BLaER1 treated with 17β-estradiol and CSF1 and Interleukin-3, amounts not matched to agents 10 nM and 100 nM (cell line): Measurements from ENCODE around the gene WFIKKN2.
A peak's percentile ranks its signal among the peaks of the same experiment; 100 is the strongest.

Experiments used
- H3K27ac ChIP-seq, 11 experiments: shearing (Covaris generic); formaldehyde crosslinking; 2 replicates each; pipeline ENCODE4 v1.8.1; 2022
- H3K27me3 ChIP-seq, 11 experiments: shearing (Covaris generic); formaldehyde crosslinking; 2 replicates each; pipeline ENCODE4 v1.8.1; 2022
- H3K36me3 ChIP-seq, 11 experiments: shearing (Covaris generic); formaldehyde crosslinking; 2 replicates each; pipeline ENCODE4 v1.8.1; 2022
- H3K4me1 ChIP-seq, 10 experiments: shearing (Covaris generic); formaldehyde crosslinking; 2 replicates each; pipeline ENCODE4 v1.8.1; 2022
- H3K4me2 ChIP-seq, 11 experiments: shearing (Covaris generic); formaldehyde crosslinking; 2 replicates each; pipeline ENCODE4 v1.8.1; 2022
- H3K4me3 ChIP-seq, 10 experiments: shearing (Covaris generic); formaldehyde crosslinking; 2 replicates each; pipeline ENCODE4 v1.8.1; 2022
- H3K9ac ChIP-seq, 11 experiments: shearing (Covaris generic); formaldehyde crosslinking; 2 replicates each; pipeline ENCODE4 v1.8.1; 2022
- H3K9me3 ChIP-seq, 11 experiments: shearing (Covaris generic); formaldehyde crosslinking; replicated peaks in 1 of 11; 2 replicates each; pipeline ENCODE4 v1.8.1; 2022
- H4K20me1 ChIP-seq, 11 experiments: shearing (Covaris generic); formaldehyde crosslinking; 2 replicates each; pipeline ENCODE4 v1.8.1; 2022
- Cebpa-rat ChIP-seq, 11 experiments: shearing (Covaris generic); IDR thresholded peaks; 2 replicates each; pipeline ENCODE4 v1.8.1; 2022

Gene WFIKKN2

DNA sequence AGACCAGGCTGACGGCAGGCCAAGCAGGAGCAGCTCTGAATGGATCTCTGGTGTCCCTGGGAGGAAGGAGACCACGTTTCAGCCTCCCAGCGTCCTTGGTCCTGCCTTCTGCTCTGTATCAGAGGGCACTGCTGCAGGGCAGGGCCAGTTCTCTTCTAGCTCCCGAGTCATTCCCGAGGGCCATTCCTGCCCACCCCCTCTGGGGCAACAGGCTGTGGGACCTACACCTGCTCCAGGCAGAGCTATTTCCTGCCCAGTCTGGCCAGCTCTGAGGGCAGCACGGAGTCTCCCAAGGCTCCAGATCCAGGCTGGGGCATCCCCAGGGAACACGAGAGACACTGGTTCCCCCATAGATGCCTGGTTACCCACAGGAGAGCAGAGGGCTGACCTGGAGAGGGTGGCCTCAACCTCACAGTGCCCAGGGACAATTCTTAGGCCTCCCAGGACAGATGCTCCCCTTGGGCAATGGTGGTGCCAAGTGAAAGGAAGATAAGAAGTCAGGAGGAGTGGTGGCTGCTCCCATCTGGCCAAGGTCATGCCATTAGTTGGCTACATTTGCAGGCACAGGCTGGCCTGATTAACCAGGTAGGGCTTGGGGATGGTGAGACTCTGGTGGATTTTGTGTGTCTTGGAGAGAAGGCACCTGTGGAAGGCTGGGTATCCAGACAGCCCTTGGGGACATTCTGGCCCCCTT, 2.0 kb downstream of the WFIKKN2 start:
- Histone ChIP-seq H3K36me3 (no peaks in the 10 kb centered on the region), H3K9ac (no peak overlapping the region), H3K4me3 (no peak overlapping the region), H3K4me1 (peaks cover 0 to 1% (median 0%) of the 10 kb centered on the region in 10 experiments; a peak in 2 of 20 replicates), H3K9me3 (no peaks in the 10 kb centered on the region), H3K27me3 (no peaks in the 10 kb centered on the region), H3K4me2 (no peak overlapping the region), H3K27ac (no peak overlapping the region), H4K20me1 (no peaks in the 10 kb centered on the region)
- TF ChIP-seq Cebpa-rat (IDR thresholded peaks at IDR 0.05) = no peak

- no peak for TF ChIP-seq Cebpa-rat (IDR thresholded peaks at IDR 0.05)
- Histone ChIP-seq H3K4me1 (peaks cover 0 to 5% (median 0%) of the 10 kb centered on the region in 10 experiments; a peak in 2 of 20 replicates), H4K20me1 (no peaks in the 10 kb centered on the region), H3K27ac (no peak overlapping the region), H3K36me3 (no peaks in the 10 kb centered on the region), H3K4me3 (no peak overlapping the region), H3K9me3 (no peaks in the 10 kb centered on the region), H3K27me3 (no peaks in the 10 kb centered on the region), H3K4me2 (no peak overlapping the region), H3K9ac (no peak overlapping the region)
Observed at GRCh38 chr17:50837980-50838954, 2.9 kb downstream of the WFIKKN2 start.

DNA sequence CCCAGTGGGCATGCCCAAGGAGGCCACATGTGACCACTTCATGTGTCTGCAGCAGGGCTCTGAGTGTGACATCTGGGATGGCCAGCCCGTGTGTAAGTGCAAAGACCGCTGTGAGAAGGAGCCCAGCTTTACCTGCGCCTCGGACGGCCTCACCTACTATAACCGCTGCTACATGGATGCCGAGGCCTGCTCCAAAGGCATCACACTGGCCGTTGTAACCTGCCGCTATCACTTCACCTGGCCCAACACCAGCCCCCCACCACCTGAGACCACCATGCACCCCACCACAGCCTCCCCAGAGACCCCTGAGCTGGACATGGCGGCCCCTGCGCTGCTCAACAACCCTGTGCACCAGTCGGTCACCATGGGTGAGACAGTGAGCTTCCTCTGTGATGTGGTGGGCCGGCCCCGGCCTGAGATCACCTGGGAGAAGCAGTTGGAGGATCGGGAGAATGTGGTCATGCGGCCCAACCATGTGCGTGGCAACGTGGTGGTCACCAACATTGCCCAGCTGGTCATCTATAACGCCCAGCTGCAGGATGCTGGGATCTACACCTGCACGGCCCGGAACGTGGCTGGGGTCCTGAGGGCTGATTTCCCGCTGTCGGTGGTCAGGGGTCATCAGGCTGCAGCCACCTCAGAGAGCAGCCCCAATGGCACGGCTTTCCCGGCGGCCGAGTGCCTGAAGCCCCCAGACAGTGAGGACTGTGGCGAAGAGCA, 4.4 kb downstream of the WFIKKN2 start:
- Histone ChIP-seq H3K4me2 (no peak overlapping the region), H3K27me3 (no peaks in the 10 kb centered on the region), H3K9ac (no peak overlapping the region), H3K27ac (no peak overlapping the region), H3K9me3 (no peaks in the 10 kb centered on the region), H3K36me3 (no peaks in the 10 kb centered on the region), H3K4me1 (peaks cover 0 to 5% (median 0%) of the 10 kb centered on the region in 10 experiments; a peak in 2 of 20 replicates), H4K20me1 (no peaks in the 10 kb centered on the region), H3K4me3 (no peak overlapping the region)
- TF ChIP-seq Cebpa-rat (IDR thresholded peaks at IDR 0.05) = no peak

- H3K27me3 ChIP-seq = no peaks in the 10 kb centered on the region
- no peak overlapping the region for H3K4me2 ChIP-seq
- H3K9ac ChIP-seq = no peak overlapping the region
- peaks cover 0 to 9% (median 2%) of the 10 kb centered on the region in 10 experiments; a peak in 5 of 20 replicates for H3K4me1 ChIP-seq
- H3K9me3 ChIP-seq = no peaks in the 10 kb centered on the region
- H3K4me3 ChIP-seq = no peak overlapping the region
- no peak for TF ChIP-seq Cebpa-rat (IDR thresholded peaks at IDR 0.05)
- no peak overlapping the region for H3K27ac ChIP-seq
- H4K20me1 ChIP-seq = no peaks in the 10 kb centered on the region
- H3K36me3 ChIP-seq = no peaks in the 10 kb centered on the region
Observed at GRCh38 chr17:50840311-50840851, 5.0 kb downstream of the WFIKKN2 start.

DNA sequence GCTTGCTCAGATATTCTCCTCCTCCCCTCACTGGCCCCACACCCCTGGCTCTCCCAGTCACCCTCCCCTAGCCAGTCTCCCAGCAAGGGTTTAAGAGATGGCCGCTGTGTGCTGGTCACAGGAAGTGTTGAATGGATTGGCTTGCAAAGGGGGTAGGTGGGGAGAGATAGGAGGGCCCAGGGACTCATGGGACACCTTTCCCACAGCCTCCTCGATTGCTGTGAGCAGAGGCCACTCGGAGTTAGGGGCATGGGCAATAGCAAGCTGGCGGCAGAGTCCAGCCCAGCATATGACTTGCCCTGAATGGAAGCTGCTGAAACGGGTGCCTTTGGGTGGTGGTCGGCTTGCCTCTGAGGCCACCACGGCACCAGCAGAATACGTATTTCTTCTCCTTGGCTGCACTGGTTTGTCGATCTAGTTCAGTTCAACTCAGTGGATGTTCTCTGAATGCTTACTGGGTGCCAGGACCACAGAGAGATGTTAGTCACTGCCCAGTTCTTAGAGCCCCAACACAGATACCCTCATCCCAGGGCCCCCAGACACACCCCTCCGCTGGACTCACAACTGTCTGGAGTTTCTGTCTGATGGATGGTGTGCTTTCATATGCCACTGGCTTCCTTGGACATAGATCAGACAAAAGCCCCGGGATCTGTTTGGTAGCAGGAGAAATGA, 6.0 kb downstream of the WFIKKN2 start:
- H3K4me2 ChIP-seq = no peak overlapping the region
- no peaks in the 10 kb centered on the region for H3K36me3 ChIP-seq
- no peak overlapping the region; a peak in 2 of 22 replicates for H3K9ac ChIP-seq
- H3K27ac ChIP-seq = no peak overlapping the region
- no peaks in the 10 kb centered on the region for H3K9me3 ChIP-seq
- no peak overlapping the region for H3K4me3 ChIP-seq
- H3K4me1 ChIP-seq = peaks cover 0 to 17% (median 3%) of the 10 kb centered on the region in 10 experiments; a peak in 5 of 20 replicates
- TF ChIP-seq Cebpa-rat (IDR thresholded peaks at IDR 0.05) = no peak
- H3K27me3 ChIP-seq = no peaks in the 10 kb centered on the region
- H4K20me1 ChIP-seq = no peaks in the 10 kb centered on the region

DNA sequence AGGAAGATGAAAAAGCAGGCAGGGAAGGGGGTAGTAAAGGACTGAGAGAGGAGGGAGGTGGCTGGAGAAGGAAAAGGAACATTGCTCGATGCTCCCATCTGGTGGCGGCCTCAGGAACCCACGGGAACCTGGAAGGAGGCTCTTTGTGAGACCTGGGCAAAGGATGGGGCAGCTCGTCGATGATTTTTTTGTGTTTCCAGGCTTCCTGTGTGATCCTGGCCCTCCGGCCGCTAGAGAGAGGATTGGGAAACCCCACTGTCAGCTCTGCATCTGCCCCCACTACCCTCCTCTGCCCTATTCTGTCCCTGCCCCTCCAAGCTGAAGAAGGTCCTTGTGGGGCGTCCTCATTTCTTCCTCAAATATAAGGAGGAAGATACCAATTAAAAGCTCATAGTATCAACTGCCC, 6.6 kb downstream of the WFIKKN2 start:
- Histone ChIP-seq H3K27me3 (no peaks in the 10 kb centered on the region), H3K4me3 (no peak overlapping the region), H3K4me1 (peaks cover 0 to 17% (median 3%) of the 10 kb centered on the region in 10 experiments; a peak in 5 of 20 replicates), H3K36me3 (no peaks in the 10 kb centered on the region), H4K20me1 (no peaks in the 10 kb centered on the region), H3K9ac (0 out of 22 replicates have a peak overlapping the region, but pooled peaks of 1 of the 11 experiments have one; percentile 20), H3K9me3 (no peaks in the 10 kb centered on the region), H3K27ac (no peak overlapping the region), H3K4me2 (0 out of 22 replicates have a peak overlapping the region, but pooled peaks of 1 of the 11 experiments have one; percentile 12)
- TF ChIP-seq Cebpa-rat (IDR thresholded peaks at IDR 0.05) = no peak

DNA sequence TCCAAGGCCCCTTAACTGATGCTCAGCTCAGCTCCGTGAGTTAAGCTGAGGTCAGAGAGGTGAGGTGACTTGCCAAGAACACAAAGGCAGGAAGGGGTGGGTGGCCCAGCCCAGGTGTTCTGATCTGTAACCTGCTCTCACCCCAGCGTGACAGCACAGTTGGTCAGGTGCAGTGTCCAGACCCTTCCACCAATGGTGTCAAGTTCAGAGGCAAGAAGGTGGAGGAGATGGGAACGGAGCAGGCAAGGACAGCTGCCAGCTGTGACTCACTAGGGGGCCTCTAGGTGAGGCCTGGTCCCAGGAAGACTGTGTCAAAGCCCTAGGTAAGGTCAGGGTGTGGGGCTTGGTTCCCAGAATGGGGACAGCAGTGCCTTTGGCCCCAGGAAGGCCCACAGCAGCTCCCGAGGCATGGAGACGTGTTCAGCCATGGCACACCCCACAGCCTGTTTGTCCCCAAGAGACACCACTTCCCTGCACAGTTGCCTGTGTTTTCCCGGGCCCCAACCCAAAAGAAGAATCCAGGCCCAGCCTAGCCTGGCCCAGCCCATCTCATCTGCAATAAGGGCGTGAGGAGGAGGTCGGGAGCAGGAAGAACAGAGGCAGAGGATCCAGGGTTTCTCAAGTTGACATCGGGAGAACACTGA, 7.2 kb downstream of the WFIKKN2 start:
- Histone ChIP-seq H3K9ac (no peak overlapping the region), H3K4me2 (no peak overlapping the region), H3K4me3 (no peak overlapping the region), H3K4me1 (peaks cover 0 to 17% (median 3%) of the 10 kb centered on the region in 10 experiments; a peak in 5 of 20 replicates), H3K27ac (no peak overlapping the region), H4K20me1 (no peaks in the 10 kb centered on the region), H3K9me3 (peaks cover 0 to 5% (median 3%) of the 10 kb centered on the region in 11 experiments; a peak in 10 of 22 replicates), H3K27me3 (no peaks in the 10 kb centered on the region), H3K36me3 (no peaks in the 10 kb centered on the region)
- TF ChIP-seq Cebpa-rat (IDR thresholded peaks at IDR 0.05) = no peak
